Measurements from ENCODE around the gene THOP1. TPM values are rescaled to one million over a fixed set of nuclear protein-coding genes. Genes with fewer than 3 reads are reported as not detected.

Gene THOP1
- total and polyA plus RNA-seq, 12 donors: 23.1 to 138 (median 46.2) TPM

DNA sequence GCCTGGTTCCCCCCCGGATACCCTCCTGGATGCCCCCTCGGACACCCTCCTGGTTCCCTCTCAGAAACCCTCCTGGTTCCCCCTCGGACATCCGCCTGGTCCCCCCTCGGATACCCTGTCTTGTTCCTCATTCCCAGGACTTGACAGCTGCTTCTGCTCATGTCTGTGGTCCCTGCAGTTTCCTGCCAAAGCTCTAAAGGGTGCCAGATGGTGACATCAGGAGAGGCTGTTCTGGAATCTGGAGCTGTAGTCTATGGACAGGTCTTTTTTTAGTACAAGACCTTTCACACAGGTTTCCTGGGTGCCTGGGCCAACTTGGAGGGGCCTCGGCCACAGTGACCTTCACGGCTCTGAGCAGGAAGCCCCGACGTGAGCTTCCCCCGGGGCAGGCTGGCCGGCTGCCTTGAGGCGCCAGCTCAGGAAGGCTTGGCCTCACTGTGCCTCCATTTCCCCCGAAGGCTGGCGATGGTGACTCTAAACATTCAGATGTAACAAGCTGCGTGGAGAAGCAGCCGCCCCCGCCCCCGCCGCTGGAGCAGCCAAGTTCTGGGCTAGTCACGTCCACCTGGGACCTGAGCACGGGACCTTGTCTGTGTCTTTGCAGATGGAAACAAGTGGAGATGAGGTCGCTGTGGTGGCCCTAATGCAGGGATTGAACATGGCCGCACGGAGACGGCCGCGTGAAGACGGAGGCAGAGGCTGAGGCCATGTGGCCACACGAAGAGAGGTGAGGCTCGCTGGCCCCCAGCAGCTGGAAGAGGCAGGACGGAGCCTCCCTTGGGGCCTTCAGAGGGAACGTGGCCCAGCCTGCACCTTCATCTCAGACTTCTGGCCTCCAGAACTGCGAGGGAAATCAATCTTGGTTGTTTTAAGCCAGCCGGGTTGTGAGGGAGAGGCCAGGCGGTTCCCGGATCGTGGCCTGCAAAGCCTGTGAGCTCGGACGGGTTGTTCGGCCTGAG lies 15.0 kb upstream of the THOP1 start:
- peaks cover 11 to 29% of the 10 kb centered on the region in 2 donors for H3K4me1 ChIP-seq (replicated peaks in 1 of 2)
- intact Hi-C loops (cut with DNase I): no loop called here
- WGBS, 4 donors: 58 to 86% (median 62%) methylated on average over 4 to 40 of the region's 40 CpGs
- H3K4me3 ChIP-seq: no peak overlapping the region
- H3K36me3 ChIP-seq (replicated peaks in 1 of 2): peaks cover 0 to 28% of the 10 kb centered on the region in 2 donors
- no peaks in the 10 kb centered on the region for H3K27me3 ChIP-seq
- no peaks in the 10 kb centered on the region for H3K9me3 ChIP-seq (replicated peaks in 1 of 3)
- TF ChIP-seq, protein P1, sequence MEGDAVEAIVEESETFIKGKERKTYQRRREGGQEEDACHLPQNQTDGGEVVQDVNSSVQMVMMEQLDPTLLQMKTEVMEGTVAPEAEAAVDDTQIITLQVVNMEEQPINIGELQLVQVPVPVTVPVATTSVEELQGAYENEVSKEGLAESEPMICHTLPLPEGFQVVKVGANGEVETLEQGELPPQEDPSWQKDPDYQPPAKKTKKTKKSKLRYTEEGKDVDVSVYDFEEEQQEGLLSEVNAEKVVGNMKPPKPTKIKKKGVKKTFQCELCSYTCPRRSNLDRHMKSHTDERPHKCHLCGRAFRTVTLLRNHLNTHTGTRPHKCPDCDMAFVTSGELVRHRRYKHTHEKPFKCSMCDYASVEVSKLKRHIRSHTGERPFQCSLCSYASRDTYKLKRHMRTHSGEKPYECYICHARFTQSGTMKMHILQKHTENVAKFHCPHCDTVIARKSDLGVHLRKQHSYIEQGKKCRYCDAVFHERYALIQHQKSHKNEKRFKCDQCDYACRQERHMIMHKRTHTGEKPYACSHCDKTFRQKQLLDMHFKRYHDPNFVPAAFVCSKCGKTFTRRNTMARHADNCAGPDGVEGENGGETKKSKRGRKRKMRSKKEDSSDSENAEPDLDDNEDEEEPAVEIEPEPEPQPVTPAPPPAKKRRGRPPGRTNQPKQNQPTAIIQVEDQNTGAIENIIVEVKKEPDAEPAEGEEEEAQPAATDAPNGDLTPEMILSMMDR (IDR thresholded peaks at IDR 0.05): no peak
- no peak for TF ChIP-seq POLR2A (IDR thresholded peaks at IDR 0.05)
- peak in 6 of 7 donors; percentile 53 to 83 (median 56) for DNase-seq
- peak overlapping the region in 4 of 5 donors; percentile 48 to 89 (median 70) for H3K27ac ChIP-seq

DNA sequence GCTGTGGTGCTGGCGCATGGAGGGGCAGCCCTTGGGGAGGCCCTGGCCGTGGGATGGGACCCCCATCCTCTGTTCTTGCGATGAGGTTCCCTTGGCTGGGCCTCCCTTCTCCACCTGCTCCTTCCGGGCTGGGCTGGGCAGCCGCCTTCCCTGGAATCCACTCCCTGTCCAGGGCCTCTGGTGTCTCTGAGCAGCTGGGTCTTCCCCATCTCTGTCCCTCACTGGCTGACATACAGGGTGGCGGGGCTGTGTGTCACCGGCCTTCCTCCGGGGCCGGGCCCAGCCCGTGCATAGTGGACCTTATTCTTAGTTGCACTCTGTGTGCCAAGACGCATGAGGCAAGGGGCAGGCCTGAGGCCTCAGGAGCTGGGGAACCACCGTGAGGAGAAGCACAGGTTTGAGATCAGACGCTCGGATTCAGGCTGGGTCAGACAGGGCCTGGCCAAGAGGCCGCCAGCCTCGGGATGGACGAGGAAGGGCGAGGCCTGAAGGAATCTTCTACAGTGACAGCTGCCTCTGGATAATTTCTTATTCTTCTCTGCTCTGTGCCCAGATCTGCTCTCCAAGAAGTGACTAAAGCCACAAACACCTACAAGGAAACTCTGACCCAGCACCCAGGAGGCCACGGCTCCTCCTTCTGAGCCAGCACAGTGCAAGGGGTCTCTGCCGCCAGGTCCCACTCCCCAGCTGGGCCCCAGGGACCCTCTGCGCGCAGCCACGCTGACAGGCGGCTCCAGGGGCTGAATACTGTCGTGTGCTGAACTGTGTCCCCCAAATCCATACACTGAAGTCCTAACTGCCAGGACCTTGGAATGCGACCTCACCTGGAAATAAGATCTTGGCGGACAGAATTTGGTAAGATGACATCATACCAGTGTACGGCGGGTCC lies 13.3 kb upstream of the THOP1 start:
- intact Hi-C loops (cut with DNase I): no loop called here
- peaks cover 0 to 12% of the 10 kb centered on the region in 2 donors for H3K36me3 ChIP-seq (replicated peaks in 1 of 2)
- peak overlapping the region in 2 of 5 donors; percentile 32 to 89 for H3K27ac ChIP-seq
- DNase-seq: no peak
- no peak overlapping the region for H3K4me3 ChIP-seq
- H3K4me1 ChIP-seq (replicated peaks in 1 of 2): peaks cover 11 to 31% of the 10 kb centered on the region in 2 donors
- H3K9me3 ChIP-seq (replicated peaks in 1 of 3): no peaks in the 10 kb centered on the region
- no peak for TF ChIP-seq POLR2A (IDR thresholded peaks at IDR 0.05)
- TF ChIP-seq, protein P1 (IDR thresholded peaks at IDR 0.05): no peak
- H3K27me3 ChIP-seq: no peaks in the 10 kb centered on the region
- 76 to 83% (median 77%) methylated on average over 21 to 29 of the region's 29 CpGs for WGBS, 4 donors

DNA sequence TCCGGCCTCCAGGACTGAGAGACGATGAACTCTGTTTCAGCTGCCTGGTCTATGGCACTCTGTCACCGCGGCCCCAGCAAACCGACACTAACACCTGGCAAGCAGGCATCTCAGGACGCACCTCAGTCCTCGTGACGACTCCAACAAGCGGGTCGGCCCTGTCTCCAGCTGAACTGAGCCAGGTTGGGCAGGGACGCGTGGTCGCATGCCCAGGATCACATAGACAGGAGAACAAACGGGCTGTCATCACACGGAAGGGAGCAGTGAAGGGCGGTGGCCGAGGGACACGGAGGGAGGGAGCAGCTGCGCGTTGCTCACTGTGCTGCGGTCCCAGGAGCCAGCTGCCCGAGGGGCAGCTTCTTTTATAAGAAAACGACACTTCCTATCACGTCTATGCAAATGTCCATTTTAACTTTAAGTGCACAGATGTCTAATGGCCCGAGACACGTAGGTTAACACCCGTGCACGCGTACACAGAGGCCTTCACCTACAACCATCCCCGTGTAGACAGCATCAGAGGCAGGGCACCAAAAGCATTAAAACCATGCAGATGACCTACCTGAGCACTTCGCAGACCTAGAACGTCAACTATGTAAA lies 11.1 kb upstream of the THOP1 start:
- Histone ChIP-seq H3K4me1 (replicated peaks in 1 of 2) (peaks cover 11 to 33% of the 10 kb centered on the region in 2 donors), H3K27ac (peak overlapping the region in 2 of 5 donors; percentile 40 to 89), H3K9me3 (replicated peaks in 1 of 3) (no peaks in the 10 kb centered on the region), H3K27me3 (no peaks in the 10 kb centered on the region), H3K36me3 (replicated peaks in 1 of 2) (no peaks in the 10 kb centered on the region), H3K4me3 (no peak overlapping the region)
- WGBS, 4 donors: 90 to 92% (median 92%) methylated on average over 19 to 32 of the region's 32 CpGs
- no peak for TF ChIP-seq POLR2A (IDR thresholded peaks at IDR 0.05)
- TF ChIP-seq, protein P1 (IDR thresholded peaks at IDR 0.05): no peak
- no peak for DNase-seq
- intact Hi-C loops (cut with DNase I): no loop called here

All from adrenal gland (tissue), 12 donors.